Prostate gland (tissue), 2 donors: ENCODE measurements around the gene LPAR5.

Experiments used
- CTCF ChIP-seq, 4 experiments: fragments of 200-600 bp in 2 of 4; fragments of 450-650 bp in 2 of 4; sonication (generic) in 2 of 4; IDR thresholded peaks; 1 replicate in 3 of 4; 2 replicates in 1 of 4; pipeline ENCODE4 v1.5.1; 2016 to 2019; ENCODE audit warnings: antibody characterized with exemption in 4 of 4, mild to moderate bottlenecking in 2 of 4, moderate library complexity in 2 of 4
- POLR2A ChIP-seq: fragments of 450-650 bp; IDR thresholded peaks from one replicate; pipeline ENCODE4 v1.6.1; 2016; ENCODE audit warnings: antibody characterized with exemption, mild to moderate bottlenecking
- POLR2AphosphoS5 ChIP-seq: sonication (generic); formaldehyde crosslinking; IDR thresholded peaks from one replicate; pipeline ENCODE4 v1.6.1; 2017; ENCODE audit warnings: antibody characterized with exemption

GRCh38 chr12:6631549-6631961 lies 4.2 kb downstream of the LPAR5 start:
- TF ChIP-seq CTCF (IDR thresholded peaks at IDR 0.05) (no peak), POLR2A (no peak), POLR2AphosphoS5 (no peak)
